HEK293 (cell line): Measurements from ENCODE around the gene YWHAQ.

Source experiments
- CTCF ChIA-PET: fragments of 350-600 bp; formaldehyde crosslinking; extraction: SDS; loops from one replicate; lab custom pipeline; 2021; ENCODE audit warnings: antibody characterized with exemption; lab: Yijun Ruan, JAX
- POLR2A ChIA-PET: fragments of 300-600 bp; formaldehyde crosslinking; extraction: SDS; loops from one replicate; lab custom pipeline; 2020; ENCODE audit warnings: antibody characterized with exemption, inconsistent platforms; lab: Yijun Ruan, JAX
- H3K27ac ChIP-seq: fragments of 200-500 bp; sonication (Bioruptor generic); 2 replicates; pipeline ENCODE4 v1.5.1; 2014; ENCODE audit warnings: low read depth, low read length, control low read depth, inconsistent platforms; ENCODE audit errors: extremely low read depth
- H3K36me3 ChIP-seq, 2 experiments: fragments of 200-500 bp in 1 of 2; sonication (Bioruptor generic) in 1 of 2; 1 replicate in 1 of 2; 2 replicates in 1 of 2; pipeline ENCODE4 v1.5.1; 2014 to 2017; ENCODE audit warnings: inconsistent platforms in 2 of 2, low read length in 2 of 2; ENCODE audit not compliant: control insufficient read depth in 2 of 2, insufficient read depth in 1 of 2
- H3K4me1 ChIP-seq: fragments of 200-500 bp; sonication (Bioruptor generic); 2 replicates; pipeline ENCODE4 v1.5.1; 2014; ENCODE audit warnings: mild to moderate bottlenecking, low read length, inconsistent platforms; ENCODE audit not compliant: control insufficient read depth, insufficient read depth
- H3K4me3 ChIP-seq: 2 replicates; pipeline ENCODE4 v1.5.1; 2011; ENCODE audit warnings: low read depth, mild to moderate bottlenecking, control low read depth, low read length, moderate library complexity
- H3K9me3 ChIP-seq: fragments of 200-500 bp; sonication (Bioruptor generic); 2 replicates; pipeline ENCODE4 v1.5.1; 2014; ENCODE audit warnings: low read depth, low read length, inconsistent platforms; ENCODE audit not compliant: control insufficient read depth, insufficient read depth
- BCL11B ChIP-seq: fragments of 450-650 bp; formaldehyde crosslinking; IDR thresholded peaks from 2 replicates; pipeline ENCODE4 v1.5.1; 2016; ENCODE audit warnings: low read depth, missing biosample characterization, missing genetic modification characterization
- MYNN ChIP-seq: fragments of 450-650 bp; formaldehyde crosslinking; IDR thresholded peaks from 2 replicates; pipeline ENCODE4 v1.5.1; 2016; ENCODE audit warnings: missing biosample characterization, missing genetic modification characterization, borderline replicate concordance
- PRDM6 ChIP-seq: fragments of 450-650 bp; formaldehyde crosslinking; IDR thresholded peaks from 2 replicates; pipeline ENCODE4 v1.5.1; 2017; ENCODE audit warnings: missing biosample characterization, missing genetic modification characterization
- SETDB1 ChIP-seq: IDR thresholded peaks from one replicate; pipeline ENCODE4 v1.6.1; 2017; ENCODE audit warnings: mild to moderate bottlenecking, low read length, moderate library complexity, mixed read lengths; ENCODE audit not compliant: insufficient read length
- TRIM28 ChIP-seq: IDR thresholded peaks from 2 replicates; pipeline ENCODE4 v1.6.1; 2011; ENCODE audit warnings: low read length, control low read depth, borderline replicate concordance
- ZBTB21 ChIP-seq: fragments of 450-650 bp; formaldehyde crosslinking; IDR thresholded peaks from 2 replicates; pipeline ENCODE4 v1.5.1; 2017; ENCODE audit warnings: missing biosample characterization, missing genetic modification characterization
- ZBTB48 ChIP-seq: fragments of 450-650 bp; formaldehyde crosslinking; IDR thresholded peaks from 2 replicates; pipeline ENCODE4 v1.5.1; 2016; ENCODE audit warnings: missing biosample characterization, missing genetic modification characterization
- ZBTB7A ChIP-seq: fragments of 450-650 bp; formaldehyde crosslinking; IDR thresholded peaks from 2 replicates; pipeline ENCODE4 v1.5.1; 2016; ENCODE audit warnings: low read depth, missing biosample characterization, missing genetic modification characterization
- ZNF10 ChIP-seq: fragments of 450-650 bp; formaldehyde crosslinking; IDR thresholded peaks from 2 replicates; pipeline ENCODE4 v1.5.1; 2017; ENCODE audit warnings: missing biosample characterization, missing genetic modification characterization
- ZNF26 ChIP-seq: fragments of 450-650 bp; formaldehyde crosslinking; IDR thresholded peaks from 2 replicates; pipeline ENCODE4 v1.5.1; 2016; ENCODE audit warnings: missing biosample characterization, missing genetic modification characterization
- ZNF274 ChIP-seq, 2 experiments: fragments of 200-500 bp in 1 of 2; fragments of 450-650 bp in 1 of 2; sonication (Bioruptor generic) in 1 of 2; formaldehyde crosslinking in 1 of 2; IDR thresholded peaks; 2 replicates each; pipeline versions ENCODE4 v1.5.1 to v1.6.1; 2014 to 2016; ENCODE audit warnings: borderline replicate concordance in 1 of 2, inconsistent platforms in 1 of 2, low read length in 1 of 2, missing biosample characterization in 1 of 2, missing genetic modification characterization in 1 of 2
- ZNF433 ChIP-seq: fragments of 450-650 bp; formaldehyde crosslinking; IDR thresholded peaks from 2 replicates; pipeline ENCODE4 v1.5.1; 2016; ENCODE audit warnings: missing biosample characterization, missing genetic modification characterization, low read depth
- ZNF488 ChIP-seq: fragments of 450-650 bp; formaldehyde crosslinking; IDR thresholded peaks from 2 replicates; pipeline ENCODE4 v1.5.1; 2016; ENCODE audit warnings: missing biosample characterization, missing genetic modification characterization
- ZNF501 ChIP-seq: fragments of 450-650 bp; formaldehyde crosslinking; IDR thresholded peaks from 2 replicates; pipeline ENCODE4 v1.5.1; 2016; ENCODE audit warnings: missing biosample characterization, missing genetic modification characterization
- ZNF529 ChIP-seq: fragments of 450-650 bp; formaldehyde crosslinking; IDR thresholded peaks from 2 replicates; pipeline ENCODE4 v1.5.1; 2017; ENCODE audit warnings: missing genetic modification characterization, missing biosample characterization; ENCODE audit not compliant: insufficient replicate concordance
- ZNF560 ChIP-seq: fragments of 450-650 bp; formaldehyde crosslinking; IDR thresholded peaks from 2 replicates; pipeline ENCODE4 v1.5.1; 2017; ENCODE audit warnings: missing biosample characterization, missing genetic modification characterization, borderline replicate concordance
- ZNF571 ChIP-seq: fragments of 450-650 bp; formaldehyde crosslinking; IDR thresholded peaks from 2 replicates; pipeline ENCODE4 v1.5.0; 2017; ENCODE audit warnings: missing biosample characterization, missing genetic modification characterization
- ZNF600 ChIP-seq: fragments of 450-650 bp; formaldehyde crosslinking; IDR thresholded peaks from 2 replicates; pipeline ENCODE4 v1.5.1; 2016; ENCODE audit warnings: missing biosample characterization, missing genetic modification characterization
- ZNF785 ChIP-seq: fragments of 450-650 bp; formaldehyde crosslinking; IDR thresholded peaks from 2 replicates; pipeline ENCODE4 v1.5.1; 2016; ENCODE audit warnings: missing biosample characterization, missing genetic modification characterization
- ZNF791 ChIP-seq: fragments of 450-650 bp; formaldehyde crosslinking; IDR thresholded peaks from 2 replicates; pipeline ENCODE4 v1.5.1; 2016; ENCODE audit warnings: missing biosample characterization, missing genetic modification characterization
- ZNF843 ChIP-seq: fragments of 450-650 bp; formaldehyde crosslinking; IDR thresholded peaks from 2 replicates; pipeline ENCODE4 v1.5.1; 2016; ENCODE audit warnings: missing biosample characterization, missing genetic modification characterization
- ZXDB ChIP-seq: fragments of 450-650 bp; formaldehyde crosslinking; IDR thresholded peaks from 2 replicates; pipeline ENCODE4 v1.5.1; 2016; ENCODE audit warnings: missing biosample characterization, missing genetic modification characterization

YWHAQ gene

GRCh38 chr2:9664365-9664764 is 33.6 kb upstream of the YWHAQ start:
- no peak overlapping the region for H3K27ac ChIP-seq
- no peak overlapping the region for H3K4me3 ChIP-seq
- ChIA-PET CTCF (no interaction called here), POLR2A (no interaction called here)
- H3K9me3 ChIP-seq = no peaks in the 10 kb centered on the region
- no peaks in the 10 kb centered on the region for H3K36me3 ChIP-seq
- H3K4me1 ChIP-seq = no peaks in the 10 kb centered on the region
- TF ChIP-seq ZNF433 (tag by site-specific recombination) = no peak
- no peak for TF ChIP-seq ZNF571 (tag by site-specific recombination)
- no peak for TF ChIP-seq ZNF560 (tag by site-specific recombination)
- TF ChIP-seq ZNF274 (IDR thresholded peaks at IDR 0.05; ENCODE audit: low read length) = no peak
- TF ChIP-seq ZNF274 (tag by site-specific recombination; IDR thresholded peaks at IDR 0.05; ENCODE audit: borderline replicate concordance) = no peak
- no peak for TF ChIP-seq ZBTB7A (tag by site-specific recombination)
- TF ChIP-seq ZXDB (tag by site-specific recombination) = no peak
- no peak for TF ChIP-seq ZNF600 (tag by site-specific recombination)
- no peak for TF ChIP-seq SETDB1
- TF ChIP-seq ZNF10 (tag by site-specific recombination) = no peak
- no peak for TF ChIP-seq ZNF843 (tag by site-specific recombination)

DNA sequence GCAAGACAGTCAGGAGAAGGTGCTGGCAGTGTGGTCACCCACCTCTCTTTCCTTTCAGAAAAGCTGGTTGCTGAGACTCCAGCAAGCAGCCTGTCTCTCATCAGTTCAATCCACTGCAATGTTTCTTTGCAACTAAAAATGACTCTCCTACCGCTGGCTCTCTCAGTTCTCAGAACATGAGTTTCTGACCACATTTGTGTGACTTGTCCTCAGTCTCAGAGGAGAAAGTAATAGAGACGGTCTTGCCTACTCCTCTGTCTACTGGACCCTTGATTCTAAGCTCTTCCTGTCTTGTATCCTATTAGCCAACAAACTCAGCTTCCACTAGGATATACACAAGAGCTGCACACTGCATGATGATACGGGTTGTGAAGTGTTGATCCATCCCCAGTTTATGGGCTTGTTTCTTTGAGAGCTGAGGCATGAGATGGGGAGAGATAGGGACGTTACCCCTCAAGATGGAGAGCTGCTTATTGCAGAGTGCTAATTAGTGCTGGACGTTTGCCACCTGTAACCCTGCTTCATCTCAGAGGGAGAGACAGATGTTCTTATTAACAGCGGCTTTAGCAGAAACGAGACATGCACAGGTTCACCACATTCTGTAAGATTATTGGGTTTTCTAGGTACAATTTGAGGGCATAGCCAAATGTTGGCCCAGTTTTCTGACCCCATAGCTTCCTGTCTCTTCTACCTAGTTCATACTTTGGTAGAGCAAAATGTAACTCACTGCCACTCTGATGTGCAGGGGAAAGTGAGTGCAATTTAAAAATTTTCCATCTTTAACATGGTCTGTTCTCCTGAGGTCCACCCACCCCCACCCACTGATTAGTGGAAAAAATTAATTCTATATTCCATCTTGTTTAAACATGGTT is 32.4 kb upstream of the YWHAQ start:
- Histone ChIP-seq H3K4me1 (no peaks in the 10 kb centered on the region), H3K4me3 (no peak overlapping the region), H3K27ac (no peak overlapping the region), H3K9me3 (no peaks in the 10 kb centered on the region), H3K36me3 (no peaks in the 10 kb centered on the region)
- ChIA-PET POLR2A (interaction anchor here (1.0 kb wide), 1 partner anchor 12 kb away, joined by 3 read pairs; no protein-coding TSS in a partner anchor), CTCF (interaction anchor here (0.6 kb wide), 1 partner anchor 1462 kb away, joined by 3 read pairs; no protein-coding TSS in a partner anchor)
- TF ChIP-seq ZBTB48 (tag by site-specific recombination) (no peak), ZNF501 (tag by site-specific recombination) (no peak), BCL11B (tag by site-specific recombination) (no peak), ZNF26 (tag by site-specific recombination) (no peak), ZNF529 (tag by site-specific recombination) (no peak), ZNF791 (tag by site-specific recombination) (no peak), ZBTB21 (tag by site-specific recombination) (no peak), PRDM6 (no peak), ZNF488 (tag by site-specific recombination) (no peak), TRIM28 (no peak), ZNF785 (no peak), MYNN (no peak), ZNF10 (tag by site-specific recombination) (no peak)
